ENCODE data around the gene WBP1L.

DNA sequence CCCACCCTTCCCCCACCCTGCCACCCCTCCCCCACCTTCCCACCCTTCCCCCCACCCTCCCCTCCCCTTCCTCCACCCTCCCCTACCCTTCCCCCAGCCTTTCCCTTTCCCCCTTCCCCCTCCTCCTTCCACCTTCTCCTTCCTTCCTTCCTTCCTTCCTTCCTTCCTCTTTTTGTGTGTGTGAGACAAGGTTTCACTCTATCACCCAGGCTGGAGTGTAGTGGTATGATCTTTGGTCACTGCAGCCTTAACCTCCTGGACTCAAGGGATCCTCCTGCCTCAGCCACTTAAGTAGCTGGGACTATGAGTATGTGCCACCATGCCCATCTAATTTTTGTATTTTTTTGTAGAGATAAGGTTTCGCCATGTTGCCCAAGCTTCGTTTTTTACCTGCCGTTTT, 58.2 kb downstream of the WBP1L start:
- TF ChIP-seq CTCF (IDR thresholded peaks at IDR 0.05; ENCODE audit: insufficient read depth, low read length) = no peak
- TF ChIP-seq POLR2AphosphoS5 (IDR thresholded peaks at IDR 0.05; ENCODE audit: low read depth) = no peak
- TF ChIP-seq REST (IDR thresholded peaks at IDR 0.05; ENCODE audit: insufficient replicate concordance, low read depth) = no peak

All from HL-60 (cell line).